Nephron (organoid): ENCODE measurements around the gene LRRC73.
A peak's percentile ranks its signal among the peaks of the same experiment; 100 is the strongest.

Source experiments
- H3K27ac Mint-ChIP-seq, 3 experiments: 2 replicates each; pipeline ENCODE4 v1.8.0; 2020; ENCODE audit warnings: mixed read lengths in 3 of 3, mild to moderate bottlenecking in 2 of 3, moderate library complexity in 1 of 3
- H3K27me3 Mint-ChIP-seq: 2 replicates; pipeline ENCODE4 v1.8.0; 2021; ENCODE audit warnings: low read depth, mild to moderate bottlenecking, moderate library complexity, mixed read lengths
- H3K36me3 Mint-ChIP-seq: 2 replicates; pipeline ENCODE4 v1.8.0; 2020; ENCODE audit warnings: low read depth, mixed read lengths
- H3K4me1 Mint-ChIP-seq: 2 replicates; pipeline ENCODE4 v1.8.0; 2020; ENCODE audit warnings: mixed read lengths
- H3K4me3 Mint-ChIP-seq, 3 experiments: 2 replicates each; pipeline ENCODE4 v1.8.0; 2020; ENCODE audit warnings: mild to moderate bottlenecking in 3 of 3, mixed read lengths in 3 of 3, moderate library complexity in 2 of 3
- H3K9me3 Mint-ChIP-seq: 2 replicates; pipeline ENCODE4 v1.8.0; 2020; ENCODE audit warnings: mixed read lengths
- TF ChIP-seq, protein P1 (sequence below), 3 experiments: fragments of 200-600 bp; sonication (generic); IDR thresholded peaks; one replicate each; pipeline ENCODE4 v1.5.0; 2021; ENCODE audit warnings: antibody characterized with exemption in 3 of 3; ENCODE audit not compliant: unreplicated experiment in 3 of 3

LRRC73 gene

DNA sequence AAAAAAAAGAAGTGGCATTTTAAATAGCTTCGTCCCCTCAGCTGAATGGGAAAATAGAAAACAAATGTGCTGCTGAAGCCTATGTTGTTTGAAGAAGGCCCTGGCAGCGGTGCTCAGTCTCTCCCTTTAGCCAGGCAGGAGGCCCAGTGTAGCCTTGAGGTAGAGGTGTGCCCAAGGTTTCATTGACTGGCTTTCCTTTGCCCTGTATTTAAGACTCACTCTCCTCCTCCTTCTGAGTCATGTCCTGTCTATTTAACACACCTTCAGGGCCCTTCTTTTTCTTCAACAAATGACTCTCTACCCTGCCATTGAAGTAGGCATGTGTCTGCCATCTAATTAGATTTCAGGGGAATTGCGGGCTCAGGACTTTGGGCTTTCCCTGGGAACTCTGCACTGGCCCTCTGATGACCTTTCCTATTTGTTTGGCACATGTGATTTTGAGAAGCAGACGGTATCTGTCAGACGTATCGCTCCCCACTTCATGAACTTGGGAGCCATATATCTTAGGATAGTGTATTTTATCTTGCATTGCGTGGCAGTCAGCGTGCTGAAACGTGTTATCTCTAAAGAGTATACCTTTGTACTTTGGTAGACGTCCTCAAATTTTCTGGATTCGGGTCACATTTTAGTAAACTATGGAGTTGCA, 28.4 kb downstream of the LRRC73 start:
- peaks cover 9% of the 10 kb centered on the region for H3K36me3 Mint-ChIP-seq
- no peaks in the 10 kb centered on the region for H3K27me3 Mint-ChIP-seq
- no peak overlapping the region for H3K27ac Mint-ChIP-seq
- H3K4me3 Mint-ChIP-seq: peak overlapping the region in 2 of 3 experiments; percentile 7 to 26
- peaks cover 42% of the 10 kb centered on the region for H3K4me1 Mint-ChIP-seq
- H3K9me3 Mint-ChIP-seq: no peaks in the 10 kb centered on the region
- TF ChIP-seq, protein P1, sequence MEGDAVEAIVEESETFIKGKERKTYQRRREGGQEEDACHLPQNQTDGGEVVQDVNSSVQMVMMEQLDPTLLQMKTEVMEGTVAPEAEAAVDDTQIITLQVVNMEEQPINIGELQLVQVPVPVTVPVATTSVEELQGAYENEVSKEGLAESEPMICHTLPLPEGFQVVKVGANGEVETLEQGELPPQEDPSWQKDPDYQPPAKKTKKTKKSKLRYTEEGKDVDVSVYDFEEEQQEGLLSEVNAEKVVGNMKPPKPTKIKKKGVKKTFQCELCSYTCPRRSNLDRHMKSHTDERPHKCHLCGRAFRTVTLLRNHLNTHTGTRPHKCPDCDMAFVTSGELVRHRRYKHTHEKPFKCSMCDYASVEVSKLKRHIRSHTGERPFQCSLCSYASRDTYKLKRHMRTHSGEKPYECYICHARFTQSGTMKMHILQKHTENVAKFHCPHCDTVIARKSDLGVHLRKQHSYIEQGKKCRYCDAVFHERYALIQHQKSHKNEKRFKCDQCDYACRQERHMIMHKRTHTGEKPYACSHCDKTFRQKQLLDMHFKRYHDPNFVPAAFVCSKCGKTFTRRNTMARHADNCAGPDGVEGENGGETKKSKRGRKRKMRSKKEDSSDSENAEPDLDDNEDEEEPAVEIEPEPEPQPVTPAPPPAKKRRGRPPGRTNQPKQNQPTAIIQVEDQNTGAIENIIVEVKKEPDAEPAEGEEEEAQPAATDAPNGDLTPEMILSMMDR (IDR thresholded peaks at IDR 0.05; ENCODE audit: unreplicated experiment in 3 of 3): no peak

DNA sequence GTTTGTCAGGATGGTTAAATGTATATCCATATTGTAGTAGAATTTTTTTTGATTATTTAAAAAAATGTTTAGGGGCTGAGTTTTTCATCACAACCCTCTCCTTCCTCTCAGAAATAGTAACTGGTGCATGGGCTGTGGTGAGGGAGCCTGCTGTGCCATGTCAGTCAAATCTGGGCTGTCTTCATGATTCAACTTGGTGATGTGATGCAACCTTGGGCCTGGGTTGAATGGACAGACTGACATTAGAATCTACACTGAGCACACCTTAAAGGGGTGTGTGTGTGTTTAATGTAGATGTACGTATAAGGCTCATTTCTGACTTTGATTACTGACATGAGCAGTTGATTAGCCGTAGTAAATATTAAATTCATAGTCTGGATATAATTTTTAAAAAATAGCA, 29.1 kb downstream of the LRRC73 start:
- Mint-ChIP-seq H3K27ac (no peak overlapping the region), H3K27me3 (no peaks in the 10 kb centered on the region), H3K36me3 (peaks cover 9% of the 10 kb centered on the region), H3K4me3 (peak overlapping the region in 2 of 3 experiments; percentile 30 to 37), H3K4me1 (peaks cover 44% of the 10 kb centered on the region), H3K9me3 (no peaks in the 10 kb centered on the region)
- TF ChIP-seq, protein P1 (IDR thresholded peaks at IDR 0.05; ENCODE audit: unreplicated experiment in 3 of 3): no peak

- H3K27ac Mint-ChIP-seq: peak overlapping the region; percentile 89 to 94 (median 90)
- H3K4me1 Mint-ChIP-seq: peaks cover 50% of the 10 kb centered on the region
- H3K27me3 Mint-ChIP-seq: peaks cover 6% of the 10 kb centered on the region
- H3K4me3 Mint-ChIP-seq: peak overlapping the region; percentile 86 to 99 (median 90)
- TF ChIP-seq, protein P1 (IDR thresholded peaks at IDR 0.05; ENCODE audit: unreplicated experiment in 3 of 3): no peak
- no peaks in the 10 kb centered on the region for H3K9me3 Mint-ChIP-seq
- H3K36me3 Mint-ChIP-seq: peaks cover 4% of the 10 kb centered on the region
Observed at GRCh38 chr6:43478008-43478372, 32.2 kb downstream of the LRRC73 start.

DNA sequence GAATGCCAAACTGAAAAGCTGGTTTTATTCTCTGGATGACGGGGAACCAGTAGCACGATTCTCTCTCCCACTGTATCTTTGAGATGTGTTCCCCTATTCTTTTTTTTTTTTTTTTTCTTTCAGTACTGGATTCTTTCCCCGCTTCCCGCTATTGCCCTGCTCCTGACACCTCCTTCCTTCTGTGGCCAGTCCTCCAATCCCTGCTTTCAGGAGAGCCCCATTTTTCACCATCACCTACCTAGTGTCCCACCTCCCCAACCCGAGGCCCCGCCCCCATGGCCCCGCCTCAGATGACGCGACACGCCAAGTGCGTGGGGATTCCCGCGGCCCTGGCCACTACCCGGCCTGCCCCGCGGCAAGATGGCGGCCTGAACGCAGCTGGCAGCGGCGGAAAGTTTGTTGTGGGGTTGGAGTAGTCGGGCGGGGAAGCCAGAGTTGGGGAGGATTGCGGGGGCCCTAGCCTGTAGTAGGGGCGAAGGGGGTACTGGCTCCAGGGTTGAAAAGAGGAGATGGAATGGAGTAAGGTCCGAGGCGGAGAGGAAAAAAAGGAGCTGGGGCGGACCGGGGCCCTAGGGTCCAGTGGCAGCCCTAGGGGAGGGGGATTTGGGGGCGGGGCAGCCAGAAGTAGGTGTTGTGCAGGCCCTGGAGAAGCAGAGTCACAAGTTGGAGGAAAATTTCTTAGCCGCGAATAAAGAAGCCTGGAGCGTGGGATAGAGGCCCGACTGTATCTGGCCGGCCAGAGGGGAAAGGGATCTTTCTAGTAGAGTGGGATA, 32.7 kb downstream of the LRRC73 start, which contains the start of gene TJAP1:
Gene TJAP1 (plus strand): TSS at position 336 of the 773 bp plus-strand sequence. CDS start 21,432 bp downstream, outside the sequence.
- Mint-ChIP-seq H3K9me3 (no peaks in the 10 kb centered on the region), H3K4me1 (peaks cover 49% of the 10 kb centered on the region), H3K27ac (peak within 1 kb of the TSS; percentile 89 to 94 (median 90)), H3K27me3 (peaks cover 6% of the 10 kb centered on the region), H3K36me3 (peaks cover 3% of the 10 kb centered on the region), H3K4me3 (peak within 1 kb of the TSS; percentile 86 to 99 (median 90))
- TF ChIP-seq, protein P1 (IDR thresholded peaks at IDR 0.05; ENCODE audit: unreplicated experiment in 3 of 3): no peak

GRCh38 chr6:43476746-43477145, 33.4 kb downstream of the LRRC73 start:
- Mint-ChIP-seq H3K27ac (peak overlapping the region; percentile 89 to 94 (median 90)), H3K9me3 (no peaks in the 10 kb centered on the region), H3K27me3 (peaks cover 6% of the 10 kb centered on the region), H3K4me3 (peak overlapping the region; percentile 86 to 99 (median 90)), H3K4me1 (peaks cover 44% of the 10 kb centered on the region), H3K36me3 (no peaks in the 10 kb centered on the region)
- TF ChIP-seq, protein P1 (IDR thresholded peaks at IDR 0.05; ENCODE audit: unreplicated experiment in 3 of 3): no peak
